Activated CD8-positive, alpha-beta memory T cell treated with anti-CD3 and anti-CD28 coated beads, Interleukin-2, amount 10 ng/mL, durations not matched to agents 7 days and 5 days (primary cell): Measurements from ENCODE around the gene PRSS12. TPM values are rescaled to one million over a fixed set of nuclear protein-coding genes. Genes with fewer than 3 reads are reported as not detected.

Experiments used
- ATAC-seq: fragments of 150-1000 bp; cut with Tn5 transposase; one replicate; pipeline ENCODE4 v1.10.0; 2021; ENCODE audit warnings: moderate library complexity
- CTCF ChIA-PET: fragments of 350-600 bp; sonication (Branson Sonifier 250); formaldehyde crosslinking; loops from one replicate; lab custom pipeline; 2021; ENCODE audit warnings: antibody characterized with exemption; lab: Charles Lee
- DNase-seq: peaks from one replicate; pipeline ENCODE4 v3.0.0-alpha.2; 2020
- H3K27ac Mint-ChIP-seq: one replicate; pipeline ENCODE4 v1.8.0; 2021; ENCODE audit warnings: mild to moderate bottlenecking, mixed read lengths
- H3K27me3 Mint-ChIP-seq: one replicate; pipeline ENCODE4 v1.8.0; 2021; ENCODE audit warnings: mixed read lengths
- H3K36me3 Mint-ChIP-seq: one replicate; pipeline ENCODE4 v1.8.0; 2021; ENCODE audit warnings: mild to moderate bottlenecking, mixed read lengths
- H3K4me1 Mint-ChIP-seq: one replicate; pipeline ENCODE4 v1.8.0; 2021; ENCODE audit warnings: mixed read lengths
- H3K4me3 Mint-ChIP-seq: one replicate; pipeline ENCODE4 v1.8.0; 2021; ENCODE audit warnings: mild to moderate bottlenecking, moderate library complexity, mixed read lengths
- H3K9me3 Mint-ChIP-seq: one replicate; pipeline ENCODE4 v1.8.0; 2022; ENCODE audit warnings: low read depth, mixed read lengths
- total RNA-seq, 2 experiments: library from RNA; stranded (reverse); gene quantifications; one replicate each; pipeline ENCODE4 v1.2.3, GENCODE V29; 2021

Gene PRSS12
- total RNA-seq, 2 experiments from 2014 or later, result not detected

DNA sequence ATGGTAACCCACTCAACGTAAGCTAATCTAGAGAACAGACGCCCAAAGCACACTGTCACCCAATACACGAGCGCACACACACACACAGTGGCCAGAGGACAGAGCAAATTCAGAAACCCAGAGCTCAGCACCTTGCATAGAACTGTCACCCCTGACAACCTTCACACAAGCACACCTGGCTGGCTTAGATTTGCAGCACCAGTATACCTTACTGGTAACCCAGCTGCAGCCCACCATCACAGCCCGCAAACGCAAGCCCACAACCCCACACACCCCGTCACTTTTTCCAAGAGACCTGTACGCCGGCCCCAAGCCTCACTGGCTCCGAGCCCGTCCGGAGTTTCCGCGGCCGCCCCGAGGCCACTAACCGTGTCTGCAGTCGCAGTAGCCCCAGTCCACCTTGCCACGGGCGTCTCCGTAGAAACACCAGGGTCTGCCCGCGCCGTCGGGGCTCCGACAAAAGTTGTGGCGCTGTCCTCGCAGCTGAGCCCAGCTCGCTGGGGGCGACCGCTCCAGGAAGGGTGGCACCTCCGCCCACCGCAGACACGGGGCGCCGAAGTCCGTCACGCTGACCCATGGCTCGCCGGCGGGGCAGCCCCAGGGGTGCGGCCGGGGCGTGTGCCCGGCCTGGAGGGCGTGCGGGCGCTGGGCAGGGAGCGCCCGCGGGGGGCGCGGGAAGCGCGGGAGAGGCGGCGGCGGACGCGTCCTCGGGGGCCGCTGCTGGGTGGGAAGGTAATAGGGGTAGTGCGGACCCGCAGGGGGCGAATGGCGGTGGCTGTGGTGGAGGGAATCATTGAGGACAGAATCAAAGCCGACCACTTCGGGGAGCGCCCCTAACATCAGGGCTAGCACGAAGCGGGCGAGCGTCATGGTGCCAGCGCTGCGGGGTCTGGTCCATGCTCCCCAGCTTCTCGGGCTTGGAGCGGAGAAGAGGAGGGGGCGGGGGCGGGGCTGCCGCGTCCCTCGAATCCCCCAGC lies 664 bp downstream of the PRSS12 start:
- H3K36me3 Mint-ChIP-seq, result no peaks in the 10 kb centered on the region
- ATAC-seq (peak; percentile 17), DNase-seq (no peak)
- H3K9me3 Mint-ChIP-seq, result no peaks in the 10 kb centered on the region
- peak overlapping the region; percentile 14 for H3K4me3 Mint-ChIP-seq
- peaks cover 9% of the 10 kb centered on the region for H3K4me1 Mint-ChIP-seq
- H3K27ac Mint-ChIP-seq, result no peak overlapping the region
- peaks cover 75% of the 10 kb centered on the region for H3K27me3 Mint-ChIP-seq
- CTCF ChIA-PET, result interaction anchor here (0.6 to 2.7 kb wide), 11 partner anchors 7 to 1088 kb away, joined by 3 to 12 read pairs (median 5); no protein-coding TSS in a partner anchor

DNA sequence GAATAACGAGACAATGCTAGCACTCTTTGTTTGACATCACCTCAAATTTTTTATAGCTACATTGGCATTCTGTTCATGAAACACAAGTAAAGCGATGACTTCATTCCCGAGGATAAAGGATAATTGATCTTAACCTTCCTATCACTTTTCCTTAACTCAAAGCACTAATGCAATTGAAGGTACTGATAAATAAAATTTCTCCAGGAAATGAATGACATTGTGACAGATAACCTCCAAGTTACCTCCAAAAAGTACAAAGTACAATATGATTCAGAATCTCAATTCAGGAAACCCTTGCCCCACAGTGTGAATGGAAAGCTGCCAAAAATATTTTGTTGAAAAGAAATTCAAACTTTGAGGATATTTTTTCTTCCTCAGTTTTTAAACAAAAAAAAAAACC lies 1.8 kb downstream of the PRSS12 start:
- CTCF ChIA-PET, result interaction anchor here (1.8 kb wide), 1 partner anchor 72 kb away, joined by 4 read pairs; no protein-coding TSS in a partner anchor
- no peaks in the 10 kb centered on the region for H3K9me3 Mint-ChIP-seq
- peaks cover 9% of the 10 kb centered on the region for H3K4me1 Mint-ChIP-seq
- ATAC-seq (no peak), DNase-seq (no peak)
- no peaks in the 10 kb centered on the region for H3K36me3 Mint-ChIP-seq
- H3K4me3 Mint-ChIP-seq, result no peak overlapping the region
- H3K27me3 Mint-ChIP-seq, result peaks cover 72% of the 10 kb centered on the region
- H3K27ac Mint-ChIP-seq, result no peak overlapping the region

DNA sequence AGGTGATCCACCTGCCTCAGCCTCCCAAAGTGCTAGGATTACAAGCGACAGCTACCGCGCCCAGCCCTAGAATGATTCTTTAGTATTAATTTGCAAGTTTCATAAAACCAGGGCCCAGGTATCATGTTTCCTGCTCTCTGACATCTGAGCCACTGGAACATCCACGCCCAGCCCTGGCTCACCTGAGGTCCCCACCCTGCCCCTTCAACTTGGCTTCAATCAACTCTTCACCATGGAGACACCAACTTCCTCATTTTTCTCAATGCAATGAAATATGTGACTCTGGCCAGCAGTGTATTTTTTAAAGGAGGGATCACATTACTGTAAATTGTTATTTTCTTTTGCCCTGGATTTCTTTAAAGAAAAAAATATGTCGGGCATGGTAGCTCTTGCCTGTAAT lies 3.9 kb downstream of the PRSS12 start:
- CTCF ChIA-PET, result no interaction called here
- Mint-ChIP-seq H3K27me3 (peaks cover 61% of the 10 kb centered on the region), H3K4me3 (no peak overlapping the region), H3K4me1 (peaks cover 9% of the 10 kb centered on the region), H3K36me3 (no peaks in the 10 kb centered on the region), H3K27ac (no peak overlapping the region), H3K9me3 (no peaks in the 10 kb centered on the region)
- ATAC-seq (no peak), DNase-seq (no peak)

DNA sequence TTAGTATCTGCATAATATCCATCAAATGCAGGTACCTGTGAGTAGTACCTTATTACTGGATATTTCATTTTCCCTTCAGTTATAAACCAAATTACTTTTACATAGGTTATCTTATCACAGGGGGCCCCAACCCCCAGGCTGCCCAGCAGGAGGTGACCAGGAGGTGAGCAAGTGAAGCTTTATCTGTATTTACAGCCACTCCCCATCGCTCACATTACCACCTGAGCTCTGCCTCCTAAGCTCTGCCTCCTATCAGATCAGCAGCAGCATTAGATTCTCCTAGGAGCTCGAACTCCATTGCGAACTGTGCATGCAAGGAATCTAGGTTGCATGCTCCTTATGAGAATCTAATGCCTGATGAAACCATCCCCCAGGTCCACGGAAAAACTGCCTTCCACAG lies 6.3 kb downstream of the PRSS12 start:
- no peak for ATAC-seq
- H3K36me3 Mint-ChIP-seq, result no peaks in the 10 kb centered on the region
- H3K9me3 Mint-ChIP-seq, result no peaks in the 10 kb centered on the region
- H3K4me3 Mint-ChIP-seq, result no peak overlapping the region
- CTCF ChIA-PET, result no interaction called here
- H3K4me1 Mint-ChIP-seq, result no peaks in the 10 kb centered on the region
- no peak overlapping the region for H3K27ac Mint-ChIP-seq
- DNase-seq, result no peak
- H3K27me3 Mint-ChIP-seq, result peaks cover 45% of the 10 kb centered on the region

DNA sequence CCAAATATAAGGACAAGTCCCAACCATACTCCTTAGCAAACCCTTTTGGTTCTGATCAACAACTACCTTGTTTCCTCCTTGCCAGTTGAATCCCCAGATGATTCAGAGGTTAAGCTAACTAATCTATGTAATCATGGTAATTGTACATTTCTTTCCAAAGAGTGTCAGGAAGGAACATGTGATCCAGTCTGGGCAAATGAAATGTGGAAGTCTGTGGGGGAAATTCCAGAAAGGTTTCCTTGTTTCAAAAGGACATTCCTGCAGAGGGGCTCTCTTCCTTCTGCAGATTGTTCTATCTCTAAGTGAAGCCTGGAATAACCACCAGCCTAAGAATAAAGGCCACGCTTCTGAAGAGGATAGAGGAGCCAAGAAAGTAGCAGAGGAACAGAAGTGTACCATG lies 7.0 kb downstream of the PRSS12 start:
- Mint-ChIP-seq H3K9me3 (no peaks in the 10 kb centered on the region), H3K27me3 (peaks cover 41% of the 10 kb centered on the region), H3K36me3 (no peaks in the 10 kb centered on the region), H3K4me1 (no peaks in the 10 kb centered on the region), H3K4me3 (no peak overlapping the region), H3K27ac (no peak overlapping the region)
- ATAC-seq (no peak), DNase-seq (no peak)
- CTCF ChIA-PET, result no interaction called here

DNA sequence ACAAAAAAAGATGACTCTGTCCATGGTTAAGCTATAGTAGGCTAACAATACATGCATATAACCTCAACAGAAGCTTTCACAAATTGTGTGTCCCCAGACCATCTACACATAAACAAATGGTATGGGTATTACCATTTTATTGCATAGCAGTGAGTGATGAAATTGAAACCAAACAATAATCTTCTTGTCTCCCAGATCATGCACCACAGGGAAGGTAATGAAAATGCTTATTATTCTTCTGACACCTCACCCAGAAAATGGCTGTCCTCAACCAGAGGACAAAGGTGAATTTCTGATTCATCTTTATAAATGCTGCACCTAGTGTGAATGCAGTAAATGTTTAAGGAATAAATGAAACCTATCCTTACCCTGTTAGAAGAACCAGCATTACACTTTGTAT lies 8.0 kb downstream of the PRSS12 start:
- ATAC-seq, result no peak
- CTCF ChIA-PET, result interaction anchor here (0.8 kb wide), 1 partner anchor 8 kb away, joined by 3 read pairs; the partner anchor contains the start of gene PRSS12
- DNase-seq, result no peak
- Mint-ChIP-seq H3K4me3 (no peak overlapping the region), H3K4me1 (no peaks in the 10 kb centered on the region), H3K27me3 (peaks cover 35% of the 10 kb centered on the region), H3K36me3 (no peaks in the 10 kb centered on the region), H3K27ac (no peak overlapping the region), H3K9me3 (no peaks in the 10 kb centered on the region)

DNA sequence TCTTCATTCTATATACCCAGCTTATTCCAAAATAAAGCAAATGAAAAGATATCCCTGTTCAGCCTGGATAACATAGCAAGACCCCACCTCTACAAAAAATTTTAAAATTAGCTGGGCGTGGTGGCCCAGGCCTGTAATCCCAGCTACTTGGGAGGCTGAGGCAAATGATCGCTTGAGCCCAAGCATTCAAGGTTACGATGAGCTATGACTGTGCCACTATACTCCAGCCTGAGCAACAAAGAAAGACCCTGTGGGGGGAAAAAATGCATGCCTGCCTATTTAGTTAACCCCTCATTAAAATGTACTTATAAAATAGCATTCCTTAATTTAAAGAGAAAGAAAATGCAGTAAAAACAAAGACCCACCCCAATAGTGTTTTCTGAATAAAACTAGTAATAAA lies 9.3 kb downstream of the PRSS12 start:
- Mint-ChIP-seq H3K27ac (no peak overlapping the region), H3K9me3 (no peaks in the 10 kb centered on the region), H3K36me3 (no peaks in the 10 kb centered on the region), H3K4me3 (no peak overlapping the region), H3K27me3 (peaks cover 29% of the 10 kb centered on the region), H3K4me1 (no peaks in the 10 kb centered on the region)
- DNase-seq (no peak), ATAC-seq (no peak)
- CTCF ChIA-PET, result interaction anchor here (1.1 kb wide), 1 partner anchor 10 kb away, joined by 3 read pairs; no protein-coding TSS in a partner anchor

DNA sequence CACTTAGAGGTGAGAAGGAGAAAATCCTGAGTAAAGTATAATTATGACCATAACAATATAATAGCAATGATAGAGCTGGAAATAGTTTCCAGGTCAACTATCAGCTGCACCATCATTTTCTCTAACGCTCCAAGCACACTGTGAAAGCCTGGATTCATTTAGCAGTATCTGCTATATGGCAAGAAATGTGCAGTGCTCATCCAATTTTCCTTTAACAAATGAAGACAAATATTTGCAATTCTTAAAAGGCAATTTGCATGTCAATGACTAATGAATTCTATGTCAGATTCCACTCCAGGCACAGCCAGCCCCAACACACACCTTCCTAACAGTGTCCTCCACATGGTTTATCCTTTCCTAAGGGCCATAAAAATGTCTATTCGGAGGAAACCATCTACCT lies 12.7 kb downstream of the PRSS12 start:
- H3K27ac Mint-ChIP-seq, result no peak overlapping the region
- no peak for ATAC-seq
- CTCF ChIA-PET, result interaction anchor here (2.3 kb wide), 1 partner anchor 12 kb away, joined by 10 read pairs; the partner anchor contains the start of gene PRSS12
- no peak for DNase-seq
- H3K9me3 Mint-ChIP-seq, result no peaks in the 10 kb centered on the region
- no peaks in the 10 kb centered on the region for H3K4me1 Mint-ChIP-seq
- no peak overlapping the region for H3K4me3 Mint-ChIP-seq
- H3K36me3 Mint-ChIP-seq, result no peaks in the 10 kb centered on the region
- H3K27me3 Mint-ChIP-seq, result peaks cover 13% of the 10 kb centered on the region

DNA sequence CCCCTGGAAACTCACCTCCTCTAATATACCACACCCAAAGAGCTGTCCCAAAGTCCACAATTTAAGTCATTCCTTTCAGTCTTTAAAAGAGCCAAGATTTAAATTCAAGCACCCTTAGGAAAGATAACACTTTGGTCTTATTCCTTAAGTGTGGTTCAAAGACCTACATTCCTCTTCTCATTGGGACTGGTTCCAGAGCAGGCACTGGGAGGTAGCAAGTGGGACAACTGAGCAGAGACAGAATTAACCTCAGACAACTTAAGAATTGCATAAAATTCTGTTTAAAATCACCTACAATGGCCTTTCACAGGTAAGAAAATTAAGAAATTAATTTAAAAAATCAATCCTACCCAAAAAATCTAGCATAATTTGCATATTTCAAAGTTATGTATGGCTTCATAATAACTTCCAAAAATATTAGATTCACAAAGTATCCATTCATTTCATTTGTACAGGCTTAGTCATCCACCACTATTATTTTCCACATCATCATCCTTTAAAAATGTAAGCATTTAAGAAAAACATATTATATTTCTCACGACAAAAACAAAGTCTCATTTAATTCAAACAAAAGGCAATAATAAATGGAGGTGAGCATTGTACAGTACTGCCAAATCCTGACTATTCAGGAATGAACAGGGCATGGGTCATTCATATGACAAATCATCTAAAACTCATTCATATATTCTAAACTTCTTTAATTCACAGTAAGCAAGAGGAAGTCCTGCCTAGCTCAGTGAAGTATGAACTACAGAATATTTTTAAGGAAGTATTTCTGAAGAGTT lies 13.6 kb downstream of the PRSS12 start:
- CTCF ChIA-PET, result interaction anchor here (2.0 kb wide), 1 partner anchor 14 kb away, joined by 6 read pairs; the partner anchor contains the start of gene PRSS12

DNA sequence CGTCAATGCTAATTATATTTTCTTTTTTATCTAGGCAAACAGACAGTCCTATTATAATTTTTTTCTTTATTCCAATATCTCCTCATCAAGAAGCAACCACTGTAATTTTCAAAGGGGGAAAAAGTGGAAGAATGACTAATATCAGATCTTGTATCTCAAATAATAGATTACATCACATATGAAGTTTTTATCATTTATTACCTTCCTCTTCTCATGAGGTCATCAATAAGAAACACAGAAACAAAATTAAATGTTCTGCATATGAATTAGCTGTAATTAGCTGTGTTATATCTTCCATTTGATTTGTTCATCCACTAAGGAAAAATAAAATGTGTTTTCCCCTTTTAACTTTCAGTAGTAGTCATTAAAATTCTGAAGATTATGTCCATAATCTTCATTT lies 14.3 kb downstream of the PRSS12 start:
- no peak for DNase-seq
- peaks cover 9% of the 10 kb centered on the region for H3K27me3 Mint-ChIP-seq
- H3K27ac Mint-ChIP-seq, result no peak overlapping the region
- no peak for ATAC-seq
- H3K36me3 Mint-ChIP-seq, result no peaks in the 10 kb centered on the region
- H3K9me3 Mint-ChIP-seq, result no peaks in the 10 kb centered on the region
- H3K4me1 Mint-ChIP-seq, result no peaks in the 10 kb centered on the region
- H3K4me3 Mint-ChIP-seq, result no peak overlapping the region
- CTCF ChIA-PET, result interaction anchor here (2.0 kb wide), 1 partner anchor 15 kb away, joined by 6 read pairs; the partner anchor contains the start of gene PRSS12

More for the DNA sequence above, 13.6 kb downstream of the PRSS12 start:
- peaks cover 9% of the 10 kb centered on the region for H3K27me3 Mint-ChIP-seq
- no peak for ATAC-seq
- H3K9me3 Mint-ChIP-seq, result no peaks in the 10 kb centered on the region
- H3K36me3 Mint-ChIP-seq, result no peaks in the 10 kb centered on the region
- no peak overlapping the region for H3K27ac Mint-ChIP-seq
- DNase-seq, result no peak
- no peaks in the 10 kb centered on the region for H3K4me1 Mint-ChIP-seq
- H3K4me3 Mint-ChIP-seq, result no peak overlapping the region

DNA sequence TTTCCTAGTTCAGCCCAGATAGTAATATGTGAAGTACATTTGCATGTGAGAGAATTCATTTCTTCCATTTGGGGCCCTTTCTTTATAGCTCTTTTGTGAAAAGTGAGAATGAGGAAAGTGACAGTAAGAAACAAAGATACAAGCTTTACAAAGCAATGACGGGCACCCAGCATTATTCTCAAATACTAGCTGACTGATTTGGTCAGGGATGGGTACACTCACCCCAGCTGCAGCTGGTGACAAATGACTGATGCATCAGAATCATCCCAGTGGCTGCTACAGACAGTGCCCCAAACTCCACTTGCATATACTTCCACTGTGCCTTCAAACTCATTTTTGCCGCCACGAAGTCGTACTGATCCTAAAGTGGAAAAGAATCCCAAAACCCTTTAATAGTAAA lies 14.8 kb downstream of the PRSS12 start:
- no peaks in the 10 kb centered on the region for H3K4me1 Mint-ChIP-seq
- H3K36me3 Mint-ChIP-seq, result no peaks in the 10 kb centered on the region
- peaks cover 9% of the 10 kb centered on the region for H3K27me3 Mint-ChIP-seq
- no peak overlapping the region for H3K4me3 Mint-ChIP-seq
- H3K27ac Mint-ChIP-seq, result no peak overlapping the region
- ATAC-seq, result no peak
- no peak for DNase-seq
- no peaks in the 10 kb centered on the region for H3K9me3 Mint-ChIP-seq
- CTCF ChIA-PET, result interaction anchor here (2.0 kb wide), 1 partner anchor 16 kb away, joined by 6 read pairs; the partner anchor contains the start of gene PRSS12

DNA sequence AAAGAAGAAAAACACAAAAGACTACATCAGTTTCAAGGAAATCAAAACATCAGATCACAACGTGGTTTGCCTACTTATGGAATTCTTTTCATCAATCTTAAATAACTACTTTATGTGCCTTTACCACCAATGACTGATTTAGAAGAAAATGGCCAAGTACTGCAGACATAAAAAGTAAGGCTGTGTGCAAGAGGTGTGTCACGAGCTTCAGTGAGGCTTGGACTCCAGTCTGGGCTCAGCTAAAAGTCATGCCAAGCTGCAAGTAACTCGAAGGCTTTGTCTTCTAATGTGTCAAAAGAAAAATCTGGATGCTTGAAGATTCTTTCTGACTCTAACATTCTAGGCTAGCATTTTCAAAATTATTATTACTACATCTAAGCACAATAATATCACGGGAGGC lies 17.0 kb downstream of the PRSS12 start:
- Mint-ChIP-seq H3K9me3 (no peaks in the 10 kb centered on the region), H3K27ac (no peak overlapping the region), H3K4me1 (no peaks in the 10 kb centered on the region), H3K4me3 (no peak overlapping the region), H3K27me3 (peaks cover 6% of the 10 kb centered on the region), H3K36me3 (no peaks in the 10 kb centered on the region)
- ATAC-seq, result no peak
- CTCF ChIA-PET, result interaction anchor here (1.8 kb wide), 1 partner anchor 17 kb away, joined by 12 read pairs; the partner anchor contains the start of gene PRSS12
- no peak for DNase-seq

DNA sequence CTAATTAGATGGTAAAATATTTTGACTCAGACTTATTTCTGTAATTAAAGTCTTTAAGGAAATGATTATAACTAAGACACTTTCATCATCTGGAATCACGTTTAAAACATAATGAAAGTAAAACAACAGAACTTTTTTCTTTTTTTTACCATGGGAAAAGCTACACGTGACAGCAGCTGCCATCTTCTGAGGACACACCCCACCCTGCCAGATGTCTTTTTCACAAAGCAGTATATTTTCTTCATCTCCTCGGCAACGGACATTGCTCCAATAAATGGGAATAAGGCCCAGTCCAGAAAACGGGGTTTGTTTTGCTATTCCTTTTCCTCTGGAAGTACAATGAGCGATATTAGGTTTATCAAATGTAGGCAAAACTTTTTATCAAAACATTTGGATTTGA lies 17.5 kb downstream of the PRSS12 start:
- no peaks in the 10 kb centered on the region for H3K36me3 Mint-ChIP-seq
- H3K27ac Mint-ChIP-seq, result no peak overlapping the region
- no peaks in the 10 kb centered on the region for H3K9me3 Mint-ChIP-seq
- H3K27me3 Mint-ChIP-seq, result peaks cover 5% of the 10 kb centered on the region
- no peaks in the 10 kb centered on the region for H3K4me1 Mint-ChIP-seq
- H3K4me3 Mint-ChIP-seq, result no peak overlapping the region
- CTCF ChIA-PET, result interaction anchor here (1.8 kb wide), 1 partner anchor 17 kb away, joined by 12 read pairs; the partner anchor contains the start of gene PRSS12
- no peak for ATAC-seq
- no peak for DNase-seq
